GM23248 (cell line): ENCODE data around the gene TUBAL3.

ENCODE experiments used
- EZH2 ChIP-seq: fragments of 200-600 bp; sonication (generic); IDR thresholded peaks from 2 replicates; pipeline ENCODE4 v1.6.1; 2018; ENCODE audit warnings: antibody characterized with exemption, mild to moderate bottlenecking; ENCODE audit not compliant: insufficient read depth, poor library complexity, severe bottlenecking
- EZH2phosphoT487 ChIP-seq: fragments of 200-600 bp; sonication (generic); IDR thresholded peaks from 2 replicates; pipeline ENCODE4 v1.6.1; 2018; ENCODE audit warnings: antibody characterized with exemption, moderate library complexity, mild to moderate bottlenecking, low read depth; ENCODE audit not compliant: insufficient read depth

DNA sequence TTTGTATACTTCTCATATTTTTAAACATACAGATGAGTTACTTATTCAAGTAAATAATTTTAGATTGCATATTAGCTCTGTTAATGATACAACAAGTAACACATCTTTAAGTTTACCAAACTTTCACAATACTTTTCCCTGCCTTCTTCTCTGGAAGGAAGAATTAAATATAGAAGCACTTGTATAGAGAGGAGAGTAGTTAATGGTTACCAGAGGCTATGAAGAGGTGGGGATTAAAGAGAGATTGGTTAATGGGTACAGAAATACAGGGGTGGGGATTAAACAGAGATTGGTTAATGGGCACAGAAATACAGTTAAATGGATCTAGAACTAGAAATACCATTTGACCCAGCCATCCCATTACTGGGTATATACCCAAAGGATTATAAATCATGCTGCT is 59.9 kb downstream of the TUBAL3 start:
- TF ChIP-seq EZH2phosphoT487 (no peak), EZH2 (no peak)
